ENCODE results near the gene SOX13. TPM values are rescaled to one million over a fixed set of nuclear protein-coding genes. Genes with fewer than 3 reads are reported as not detected.

SOX13 gene
- total and polyA plus RNA-seq, 9 of the 15 experiments (the other 6 are each of a cell fraction or from before 2014, with no cell fraction given), result 0.03 to 0.35 (median 0.06) TPM; not detected in 5

DNA sequence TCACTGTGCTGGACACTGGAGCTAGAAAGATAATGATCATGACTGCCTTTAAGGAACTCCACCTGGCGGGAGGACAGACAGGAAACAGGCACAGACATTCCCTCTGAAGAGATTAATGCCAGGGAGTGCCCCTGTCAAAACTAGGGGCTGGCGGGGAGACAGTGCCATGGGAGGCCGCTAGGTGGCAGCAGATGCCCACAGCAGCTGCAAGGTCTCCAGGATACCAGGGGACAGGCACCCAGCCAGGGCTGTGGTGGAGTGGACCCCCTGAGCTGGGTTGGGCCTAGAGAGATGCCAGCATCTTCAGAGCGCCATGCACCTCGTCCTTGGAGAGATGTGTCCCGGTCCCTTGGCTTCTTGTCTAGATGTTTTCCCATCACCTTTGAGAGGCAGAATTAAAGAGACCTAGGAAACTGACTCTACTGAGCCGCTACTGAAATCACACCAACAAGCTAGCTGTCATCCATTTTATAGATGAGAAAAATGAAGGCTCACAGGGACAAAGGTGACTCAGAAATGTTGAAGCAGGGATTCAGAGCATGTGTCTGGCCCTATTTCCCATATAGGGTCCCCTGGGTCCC is 89.7 kb downstream of the SOX13 start (continued):
- no peak for TF ChIP-seq HNRNPH1 (optimal IDR thresholded peaks at IDR 0.05; ENCODE audit: low read depth, low read length)
- TF ChIP-seq, protein P1, sequence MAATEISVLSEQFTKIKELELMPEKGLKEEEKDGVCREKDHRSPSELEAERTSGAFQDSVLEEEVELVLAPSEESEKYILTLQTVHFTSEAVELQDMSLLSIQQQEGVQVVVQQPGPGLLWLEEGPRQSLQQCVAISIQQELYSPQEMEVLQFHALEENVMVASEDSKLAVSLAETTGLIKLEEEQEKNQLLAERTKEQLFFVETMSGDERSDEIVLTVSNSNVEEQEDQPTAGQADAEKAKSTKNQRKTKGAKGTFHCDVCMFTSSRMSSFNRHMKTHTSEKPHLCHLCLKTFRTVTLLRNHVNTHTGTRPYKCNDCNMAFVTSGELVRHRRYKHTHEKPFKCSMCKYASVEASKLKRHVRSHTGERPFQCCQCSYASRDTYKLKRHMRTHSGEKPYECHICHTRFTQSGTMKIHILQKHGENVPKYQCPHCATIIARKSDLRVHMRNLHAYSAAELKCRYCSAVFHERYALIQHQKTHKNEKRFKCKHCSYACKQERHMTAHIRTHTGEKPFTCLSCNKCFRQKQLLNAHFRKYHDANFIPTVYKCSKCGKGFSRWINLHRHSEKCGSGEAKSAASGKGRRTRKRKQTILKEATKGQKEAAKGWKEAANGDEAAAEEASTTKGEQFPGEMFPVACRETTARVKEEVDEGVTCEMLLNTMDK (IDR thresholded peaks at IDR 0.05; ENCODE audit: borderline replicate concordance, insufficient read depth, low read depth, low read length, poor library complexity, severe bottlenecking), result peak; percentile 45
- peak; percentile 42; the same call in 1 of the 2 replicates for TF ChIP-seq RFX1 (IDR thresholded peaks at IDR 0.05)
- 0 out of 4 replicates have a peak, but pooled peaks of 1 of the 2 experiments have one; percentile 27 for TF ChIP-seq TEAD1 (CRISPR knock-in tag; IDR thresholded peaks at IDR 0.05)
- TF ChIP-seq, protein P2, sequence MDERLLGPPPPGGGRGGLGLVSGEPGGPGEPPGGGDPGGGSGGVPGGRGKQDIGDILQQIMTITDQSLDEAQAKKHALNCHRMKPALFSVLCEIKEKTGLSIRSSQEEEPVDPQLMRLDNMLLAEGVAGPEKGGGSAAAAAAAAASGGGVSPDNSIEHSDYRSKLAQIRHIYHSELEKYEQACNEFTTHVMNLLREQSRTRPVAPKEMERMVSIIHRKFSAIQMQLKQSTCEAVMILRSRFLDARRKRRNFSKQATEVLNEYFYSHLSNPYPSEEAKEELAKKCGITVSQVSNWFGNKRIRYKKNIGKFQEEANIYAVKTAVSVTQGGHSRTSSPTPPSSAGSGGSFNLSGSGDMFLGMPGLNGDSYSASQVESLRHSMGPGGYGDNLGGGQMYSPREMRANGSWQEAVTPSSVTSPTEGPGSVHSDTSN (CRISPR knock-in tag; IDR thresholded peaks at IDR 0.05; ENCODE audit: low read depth), result no peak
- TF ChIP-seq, protein P2 (tag; conservative IDR thresholded peaks at IDR 0.05; ENCODE audit: low read depth), result peak; percentile 31
- TF ChIP-seq, protein P3, sequence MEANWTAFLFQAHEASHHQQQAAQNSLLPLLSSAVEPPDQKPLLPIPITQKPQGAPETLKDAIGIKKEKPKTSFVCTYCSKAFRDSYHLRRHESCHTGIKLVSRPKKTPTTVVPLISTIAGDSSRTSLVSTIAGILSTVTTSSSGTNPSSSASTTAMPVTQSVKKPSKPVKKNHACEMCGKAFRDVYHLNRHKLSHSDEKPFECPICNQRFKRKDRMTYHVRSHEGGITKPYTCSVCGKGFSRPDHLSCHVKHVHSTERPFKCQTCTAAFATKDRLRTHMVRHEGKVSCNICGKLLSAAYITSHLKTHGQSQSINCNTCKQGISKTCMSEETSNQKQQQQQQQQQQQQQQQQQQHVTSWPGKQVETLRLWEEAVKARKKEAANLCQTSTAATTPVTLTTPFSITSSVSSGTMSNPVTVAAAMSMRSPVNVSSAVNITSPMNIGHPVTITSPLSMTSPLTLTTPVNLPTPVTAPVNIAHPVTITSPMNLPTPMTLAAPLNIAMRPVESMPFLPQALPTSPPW (CRISPR knock-in tag; IDR thresholded peaks at IDR 0.05), result 0 out of 2 replicates have a peak, but pooled peaks have one; percentile 24
- TF ChIP-seq NEUROD1 (IDR thresholded peaks at IDR 0.05; ENCODE audit: borderline replicate concordance, low read depth, low read length, partially characterized antibody), result no peak
- TF ChIP-seq ZKSCAN1 (IDR thresholded peaks at IDR 0.05; ENCODE audit: low read depth, low read length), result 0 out of 2 replicates have a peak, but pooled peaks have one; percentile 37
- TF ChIP-seq, protein P4, sequence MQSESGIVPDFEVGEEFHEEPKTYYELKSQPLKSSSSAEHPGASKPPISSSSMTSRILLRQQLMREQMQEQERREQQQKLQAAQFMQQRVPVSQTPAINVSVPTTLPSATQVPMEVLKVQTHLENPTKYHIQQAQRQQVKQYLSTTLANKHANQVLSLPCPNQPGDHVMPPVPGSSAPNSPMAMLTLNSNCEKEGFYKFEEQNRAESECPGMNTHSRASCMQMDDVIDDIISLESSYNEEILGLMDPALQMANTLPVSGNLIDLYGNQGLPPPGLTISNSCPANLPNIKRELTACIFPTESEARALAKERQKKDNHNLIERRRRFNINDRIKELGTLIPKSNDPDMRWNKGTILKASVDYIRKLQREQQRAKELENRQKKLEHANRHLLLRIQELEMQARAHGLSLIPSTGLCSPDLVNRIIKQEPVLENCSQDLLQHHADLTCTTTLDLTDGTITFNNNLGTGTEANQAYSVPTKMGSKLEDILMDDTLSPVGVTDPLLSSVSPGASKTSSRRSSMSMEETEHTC (IDR thresholded peaks at IDR 0.05), result no peak
- no peak for TF ChIP-seq RHOXF2B (CRISPR knock-in tag; conservative IDR thresholded peaks at IDR 0.05)
- TF ChIP-seq NR2C2 (CRISPR knock-in tag; IDR thresholded peaks at IDR 0.05), result no peak
- TF ChIP-seq NR2C2 (tag; IDR thresholded peaks at IDR 0.05), result no peak
- TF ChIP-seq GABPB1 (CRISPR knock-in tag; IDR thresholded peaks at IDR 0.05), result peak; percentile 39; the same call in 1 of the 2 replicates
- no peak for TF ChIP-seq NFYB (IDR thresholded peaks at IDR 0.05; ENCODE audit: extremely low read depth, insufficient read length)
- no peak for TF ChIP-seq HMGN3 (IDR thresholded peaks at IDR 0.05; ENCODE audit: borderline replicate concordance, extremely low read depth, insufficient read length, low read depth, low read length)
